K562 (cell line): ENCODE measurements around the gene NRG3.

Experiments used
- ATF1 ChIP-seq, 2 experiments: fragments of 450-650 bp in 1 of 2; IDR thresholded peaks; 2 replicates each; pipeline ENCODE4 v1.6.1; 2016; ENCODE audit warnings: missing compliant biosample characterization in 1 of 2, missing genetic modification characterization in 1 of 2
- CHD2 ChIP-seq: IDR thresholded peaks from 2 replicates; pipeline ENCODE4 v1.6.1; 2011; ENCODE audit warnings: low read depth, low read length
- ESRRA ChIP-seq: fragments of 450-650 bp; IDR thresholded peaks from 2 replicates; pipeline ENCODE4 v1.6.1; 2014; ENCODE audit warnings: low read depth, mild to moderate bottlenecking, moderate library complexity, borderline replicate concordance
- FOXP1 ChIP-seq: sonication (generic); formaldehyde crosslinking; IDR thresholded peaks from 2 replicates; pipeline ENCODE4 v1.8.0; 2022; ENCODE audit warnings: mild to moderate bottlenecking, missing genetic modification reagents
- HNRNPH1 ChIP-seq: fragments of 200-400 bp; formaldehyde crosslinking; optimal IDR thresholded peaks from 2 replicates; pipeline ENCODE3; 2017; ENCODE audit warnings: low read depth, mild to moderate bottlenecking, low read length, moderate library complexity
- KLF6 ChIP-seq: fragments of 250-450 bp; sonication (Bioruptor Pico); IDR thresholded peaks from 2 replicates; pipeline ENCODE4 v1.4.0; 2020; ENCODE audit warnings: mild to moderate bottlenecking, moderate library complexity, borderline replicate concordance
- MEF2D ChIP-seq: conservative IDR thresholded peaks from 2 replicates; pipeline ENCODE4 v1.6.1; 2016; ENCODE audit warnings: low read depth, missing genetic modification characterization, missing compliant biosample characterization
- MXD1 ChIP-seq: fragments of 250-450 bp; sonication (Bioruptor Pico); IDR thresholded peaks from 2 replicates; pipeline ENCODE4 v1.8.0; 2021; ENCODE audit warnings: borderline replicate concordance, mild to moderate bottlenecking, moderate library complexity; ENCODE audit not compliant: poor library complexity, severe bottlenecking
- PHTF2 ChIP-seq: fragments of 250-450 bp; sonication (Bioruptor Pico); IDR thresholded peaks from 2 replicates; pipeline ENCODE4 v1.5.0; 2021; ENCODE audit warnings: mild to moderate bottlenecking
- STAG1 ChIP-seq: sonication (generic); formaldehyde crosslinking; IDR thresholded peaks from 2 replicates; pipeline ENCODE4 v1.5.0; 2020; ENCODE audit warnings: missing genetic modification reagents, borderline replicate concordance
- ZEB2 ChIP-seq: fragments of 450-650 bp; IDR thresholded peaks from 2 replicates; pipeline ENCODE4 v1.6.1; 2016

- TF ChIP-seq CHD2 (no peak), ATF1 (CRISPR knock-in tag; IDR thresholded peaks at IDR 0.05) (no peak), ATF1 (tag; IDR thresholded peaks at IDR 0.05) (no peak), HNRNPH1 (no peak), STAG1 (CRISPR knock-in tag) (no peak), MXD1 (CRISPR knock-in tag) (no peak), PHTF2 (CRISPR knock-in tag) (no peak), ZEB2 (no peak), MEF2D (no peak), FOXP1 (CRISPR knock-in tag) (no peak), ESRRA (no peak), KLF6 (no peak)
Observed at GRCh38 chr10:81872206-81872862, 2.7 kb upstream of the NRG3 start.
